ENCODE results near the gene KCNJ11. TPM values are rescaled to one million over a fixed set of nuclear protein-coding genes. Genes with fewer than 3 reads are reported as not detected.

KCNJ11 gene
- total RNA-seq, 4 donors from 2014 or later: 0.66 to 6.5 (median 2.5) TPM; not detected in 1

DNA sequence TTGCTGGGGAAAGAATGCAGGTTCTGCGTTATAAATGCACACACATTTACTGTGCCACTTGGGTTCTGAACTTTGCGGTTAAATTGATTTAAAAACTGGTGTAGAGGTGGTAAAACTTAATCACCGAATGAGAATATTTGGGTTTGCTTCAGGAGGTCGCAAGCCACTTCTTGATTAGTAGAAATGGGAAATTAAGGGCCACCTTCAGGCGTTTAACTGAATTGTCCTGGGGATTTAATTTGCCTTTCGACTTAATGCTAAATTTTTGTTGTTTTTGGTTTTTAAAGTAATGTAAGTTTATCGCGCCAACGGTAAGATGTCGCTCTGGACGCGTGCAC, 37.3 kb downstream of the KCNJ11 start:
- no peak for DNase-seq (ENCODE audit: extremely low spot score)
- TF ChIP-seq, protein P1, sequence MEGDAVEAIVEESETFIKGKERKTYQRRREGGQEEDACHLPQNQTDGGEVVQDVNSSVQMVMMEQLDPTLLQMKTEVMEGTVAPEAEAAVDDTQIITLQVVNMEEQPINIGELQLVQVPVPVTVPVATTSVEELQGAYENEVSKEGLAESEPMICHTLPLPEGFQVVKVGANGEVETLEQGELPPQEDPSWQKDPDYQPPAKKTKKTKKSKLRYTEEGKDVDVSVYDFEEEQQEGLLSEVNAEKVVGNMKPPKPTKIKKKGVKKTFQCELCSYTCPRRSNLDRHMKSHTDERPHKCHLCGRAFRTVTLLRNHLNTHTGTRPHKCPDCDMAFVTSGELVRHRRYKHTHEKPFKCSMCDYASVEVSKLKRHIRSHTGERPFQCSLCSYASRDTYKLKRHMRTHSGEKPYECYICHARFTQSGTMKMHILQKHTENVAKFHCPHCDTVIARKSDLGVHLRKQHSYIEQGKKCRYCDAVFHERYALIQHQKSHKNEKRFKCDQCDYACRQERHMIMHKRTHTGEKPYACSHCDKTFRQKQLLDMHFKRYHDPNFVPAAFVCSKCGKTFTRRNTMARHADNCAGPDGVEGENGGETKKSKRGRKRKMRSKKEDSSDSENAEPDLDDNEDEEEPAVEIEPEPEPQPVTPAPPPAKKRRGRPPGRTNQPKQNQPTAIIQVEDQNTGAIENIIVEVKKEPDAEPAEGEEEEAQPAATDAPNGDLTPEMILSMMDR (IDR thresholded peaks at IDR 0.05): peak in 2 of 3 experiments; percentile 5 to 29
- TF ChIP-seq POLR2AphosphoS5 (IDR thresholded peaks at IDR 0.05): no peak
- TF ChIP-seq EP300 (IDR thresholded peaks at IDR 0.05): no peak
- intact Hi-C loops (cut with DNase I): no loop called here
- Histone ChIP-seq H3K9me3 (no peaks in the 10 kb centered on the region), H3K27ac (replicated peaks in 1 of 4) (peak overlapping the region; percentile 82 to 94 (median 88)), H3K27me3 (no peaks in the 10 kb centered on the region), H3K36me3 (no peaks in the 10 kb centered on the region), H3K4me3 (peak overlapping the region; percentile 58 to 85 (median 72)), H3K4me1 (peaks cover 13 to 34% (median 23%) of the 10 kb centered on the region in 4 donors)
- 27% methylated on average over 12 of the region's 12 CpGs for WGBS

DNA sequence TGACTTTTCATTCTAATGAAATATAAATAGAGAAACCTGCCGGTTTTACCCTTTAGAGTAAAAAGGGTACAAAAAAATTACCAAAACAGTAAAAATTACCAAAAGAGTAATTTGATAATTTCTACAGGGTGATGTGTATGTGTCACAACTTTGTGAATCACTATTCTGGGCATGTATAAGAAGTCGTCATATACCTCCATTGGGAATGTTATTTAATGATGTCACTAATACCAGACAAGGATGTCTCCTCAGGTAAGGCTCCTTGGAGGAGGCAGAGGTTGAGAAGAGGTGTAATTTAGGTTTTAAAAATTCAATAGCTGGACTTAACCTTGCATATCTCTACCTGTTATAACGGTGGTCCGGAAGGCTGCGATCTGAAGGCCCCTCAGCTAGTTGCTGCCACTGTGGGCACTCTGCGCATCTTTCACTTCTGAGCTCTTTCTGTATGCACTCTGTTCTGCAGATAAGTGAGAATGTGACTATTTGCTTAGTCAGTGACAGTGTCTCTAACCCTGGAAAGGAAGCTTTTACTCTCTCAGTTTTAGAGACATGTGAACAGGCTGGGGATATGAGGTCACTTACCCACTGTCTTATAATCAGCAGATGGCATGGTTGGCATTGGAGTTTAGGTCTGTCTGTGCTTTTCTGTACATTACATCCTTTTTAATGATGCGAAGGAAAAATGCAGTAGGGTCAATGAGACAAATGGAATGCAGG, 37.8 kb downstream of the KCNJ11 start:
- Histone ChIP-seq H3K27me3 (no peaks in the 10 kb centered on the region), H3K36me3 (no peaks in the 10 kb centered on the region), H3K4me3 (peak overlapping the region in 2 of 4 donors; percentile 76 to 85), H3K9me3 (no peaks in the 10 kb centered on the region), H3K27ac (replicated peaks in 1 of 4) (no peak overlapping the region), H3K4me1 (peaks cover 13 to 34% (median 23%) of the 10 kb centered on the region in 4 donors)
- TF ChIP-seq POLR2AphosphoS5 (IDR thresholded peaks at IDR 0.05): no peak
- TF ChIP-seq, protein P1 (IDR thresholded peaks at IDR 0.05): no peak
- TF ChIP-seq POLR2A (IDR thresholded peaks at IDR 0.05; ENCODE audit: low read depth): no peak
- TF ChIP-seq EP300 (IDR thresholded peaks at IDR 0.05): no peak
- 95% methylated on average over 7 of the region's 7 CpGs for WGBS
- intact Hi-C loops (cut with DNase I): no loop called here
- DNase-seq (ENCODE audit: extremely low spot score): no peak

DNA sequence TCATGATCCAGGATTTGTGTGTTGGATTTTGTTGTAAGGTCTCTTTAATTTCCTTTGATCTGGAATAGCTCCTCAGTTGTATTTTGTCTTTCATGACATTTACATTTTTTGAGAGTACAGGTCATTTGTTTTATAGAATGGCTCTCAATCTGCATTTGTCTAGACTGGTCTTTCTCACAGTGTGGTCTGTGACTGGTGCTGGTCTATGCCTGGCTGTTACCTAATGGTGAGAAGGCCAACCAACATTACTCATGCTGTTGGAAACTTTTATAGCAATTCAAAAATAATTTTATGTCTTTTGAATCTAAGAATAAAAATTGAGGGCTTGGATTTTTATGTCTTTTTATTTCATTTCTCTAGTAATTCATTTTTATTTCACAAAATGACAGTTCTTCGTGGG, 40.8 kb downstream of the KCNJ11 start:
- intact Hi-C loops (cut with DNase I): no loop called here
- Histone ChIP-seq H3K27ac (replicated peaks in 1 of 4) (no peak overlapping the region), H3K4me1 (peaks cover 8 to 16% (median 14%) of the 10 kb centered on the region in 4 donors), H3K9me3 (no peaks in the 10 kb centered on the region), H3K36me3 (no peaks in the 10 kb centered on the region), H3K4me3 (no peak overlapping the region), H3K27me3 (no peaks in the 10 kb centered on the region)
- DNase-seq (ENCODE audit: extremely low spot score): no peak
- WGBS: 66% methylated on average over 1 of the region's 1 CpG
- TF ChIP-seq EP300 (IDR thresholded peaks at IDR 0.05): no peak
- no peak for TF ChIP-seq POLR2A (IDR thresholded peaks at IDR 0.05; ENCODE audit: low read depth)
- TF ChIP-seq, protein P1 (IDR thresholded peaks at IDR 0.05): no peak
- no peak for TF ChIP-seq POLR2AphosphoS5 (IDR thresholded peaks at IDR 0.05)

DNA sequence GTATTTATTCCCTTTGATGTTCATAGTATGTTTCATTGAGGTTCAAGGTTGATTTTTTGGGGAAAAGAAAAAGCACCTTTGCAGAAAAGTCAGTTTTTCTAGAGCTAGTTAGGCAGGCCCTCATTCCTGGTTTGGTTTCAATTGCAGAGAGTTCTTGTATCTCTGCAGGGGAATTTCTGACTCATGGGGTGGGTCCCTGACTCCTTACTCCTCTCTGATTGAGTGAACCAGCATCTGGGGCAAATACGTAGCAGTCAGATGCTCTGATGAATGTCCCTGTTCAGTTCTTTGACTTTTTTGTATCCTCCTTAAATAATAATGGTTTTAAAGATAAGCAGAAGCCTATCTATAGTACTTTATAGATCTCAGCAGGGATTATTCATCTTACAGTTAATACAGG, 44.6 kb downstream of the KCNJ11 start:
- H3K9me3 ChIP-seq: no peaks in the 10 kb centered on the region
- no peaks in the 10 kb centered on the region for H3K36me3 ChIP-seq
- H3K27me3 ChIP-seq: no peaks in the 10 kb centered on the region
- no peak for DNase-seq (ENCODE audit: extremely low spot score)
- H3K27ac ChIP-seq (replicated peaks in 1 of 4): no peak overlapping the region
- H3K4me1 ChIP-seq: no peaks in the 10 kb centered on the region
- TF ChIP-seq POLR2A (IDR thresholded peaks at IDR 0.05; ENCODE audit: low read depth): no peak
- TF ChIP-seq, protein P1 (IDR thresholded peaks at IDR 0.05): no peak
- TF ChIP-seq POLR2AphosphoS5 (IDR thresholded peaks at IDR 0.05): no peak
- WGBS: 52% methylated on average over 1 of the region's 1 CpG
- intact Hi-C loops (cut with DNase I): no loop called here
- H3K4me3 ChIP-seq: no peak overlapping the region

DNA sequence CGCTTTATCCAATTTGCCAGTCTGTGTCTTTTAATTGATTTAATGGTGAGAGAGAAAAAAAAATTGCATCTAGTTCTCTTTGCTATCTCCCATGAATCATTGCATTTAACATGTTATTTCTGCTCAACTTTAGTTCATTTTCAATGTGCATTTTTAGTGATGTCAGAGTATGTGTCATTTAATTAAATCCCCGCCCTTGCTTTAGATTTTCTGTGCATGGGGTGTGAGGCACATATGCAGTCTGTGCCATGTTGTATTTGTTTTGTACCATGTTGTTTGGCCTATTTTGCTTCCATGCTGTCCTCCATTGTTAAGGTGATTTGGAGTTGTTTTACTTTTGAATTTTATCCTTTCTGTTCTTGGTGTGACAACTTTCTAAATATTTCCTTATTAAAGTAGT, 45.2 kb downstream of the KCNJ11 start:
- TF ChIP-seq POLR2A (IDR thresholded peaks at IDR 0.05; ENCODE audit: low read depth) (no peak), EP300 (IDR thresholded peaks at IDR 0.05) (no peak), POLR2AphosphoS5 (IDR thresholded peaks at IDR 0.05) (no peak)
- TF ChIP-seq, protein P1 (IDR thresholded peaks at IDR 0.05): no peak

More for the DNA sequence above, 45.2 kb downstream of the KCNJ11 start:
- intact Hi-C loops (cut with DNase I): no loop called here
- H3K4me3 ChIP-seq: no peak overlapping the region
- no peaks in the 10 kb centered on the region for H3K4me1 ChIP-seq
- WGBS: 97% methylated on average over 2 of the region's 2 CpGs
- no peak overlapping the region for H3K27ac ChIP-seq (replicated peaks in 1 of 4)
- H3K36me3 ChIP-seq: no peaks in the 10 kb centered on the region
- H3K9me3 ChIP-seq: no peaks in the 10 kb centered on the region
- no peak for DNase-seq (ENCODE audit: extremely low spot score)
- H3K27me3 ChIP-seq: no peaks in the 10 kb centered on the region
